ENCODE data around the gene IL1RAPL1.
"Not testable (repeated sequence)": the region's sequence is repeated elsewhere in the genome, so short reads cannot be mapped to it uniquely, and the experiment has no call there.

Gene IL1RAPL1

GRCh38 chrX:28800671-28801070 lies 213.4 kb downstream of the IL1RAPL1 start:
- not testable (repeated sequence) for DNase-seq

GRCh38 chrX:28802625-28803024 lies 215.4 kb downstream of the IL1RAPL1 start:
- DNase-seq, result no peak

DNA sequence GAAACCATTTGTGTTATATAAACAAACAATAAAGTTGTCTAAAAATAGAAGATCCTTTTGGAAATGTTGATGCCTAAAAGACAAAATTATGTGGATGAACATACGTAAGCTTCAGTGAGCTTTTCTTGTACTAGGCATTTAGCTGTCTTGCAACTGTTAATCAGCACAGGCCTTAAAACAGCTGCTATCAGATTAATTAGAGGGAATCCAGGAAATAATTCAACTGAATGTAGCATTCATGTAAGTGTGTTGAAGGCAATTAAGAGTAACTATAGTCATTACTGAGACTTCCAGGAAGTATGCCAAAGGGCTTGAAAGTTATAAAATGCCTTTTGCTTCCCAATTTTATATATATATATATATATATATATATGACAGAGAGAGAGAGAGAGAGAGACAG lies 248.7 kb downstream of the IL1RAPL1 start:
- no peak for DNase-seq

GRCh38 chrX:28843817-28844216 lies 256.6 kb downstream of the IL1RAPL1 start:
- DNase-seq, result no peak

GRCh38 chrX:28847423-28847822 lies 260.2 kb downstream of the IL1RAPL1 start:
- DNase-seq, result no peak

DNA sequence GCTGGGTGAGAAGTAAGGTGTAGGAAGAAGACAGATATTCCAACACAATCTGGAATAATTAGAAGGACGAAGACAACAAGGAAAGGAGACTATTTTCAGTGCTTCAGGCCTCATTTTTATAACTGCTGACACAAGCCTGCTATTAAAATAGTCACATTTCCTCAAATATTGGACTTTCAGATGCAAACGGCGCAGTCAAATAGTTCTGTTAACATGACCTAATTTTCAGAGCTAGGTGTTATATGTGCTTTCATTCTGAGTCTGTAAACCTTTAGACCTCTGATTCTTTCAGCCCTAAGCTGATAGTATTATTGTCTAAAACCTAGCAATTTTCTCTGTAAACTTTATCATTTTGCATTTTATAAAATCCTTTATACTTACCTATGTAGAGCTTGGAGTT lies 261.5 kb downstream of the IL1RAPL1 start:
- DNase-seq, result no peak

GRCh38 chrX:28850955-28851354 lies 263.7 kb downstream of the IL1RAPL1 start:
- DNase-seq, result no peak

GRCh38 chrX:28851871-28852270 lies 264.6 kb downstream of the IL1RAPL1 start:
- no peak for DNase-seq

DNA sequence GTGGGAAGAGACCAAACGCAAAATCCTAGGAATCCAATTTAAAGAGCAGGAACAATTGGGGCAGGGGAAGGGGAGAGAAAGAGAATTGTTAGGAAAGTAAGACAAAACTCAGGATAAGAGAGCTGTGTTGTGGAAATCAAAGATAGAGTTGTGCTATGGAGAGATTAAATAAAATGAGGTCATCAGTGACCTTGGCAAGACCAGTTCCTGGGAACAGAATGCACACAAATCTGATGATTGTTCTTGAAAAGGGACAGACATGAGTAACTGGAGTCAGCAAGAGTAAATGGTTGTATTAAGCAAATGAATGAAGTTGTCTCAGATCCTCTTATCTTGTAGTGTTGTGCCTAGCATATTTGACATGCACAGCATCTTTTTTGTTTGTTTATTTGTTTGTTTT lies 267.4 kb downstream of the IL1RAPL1 start:
- DNase-seq, result no peak

DNA sequence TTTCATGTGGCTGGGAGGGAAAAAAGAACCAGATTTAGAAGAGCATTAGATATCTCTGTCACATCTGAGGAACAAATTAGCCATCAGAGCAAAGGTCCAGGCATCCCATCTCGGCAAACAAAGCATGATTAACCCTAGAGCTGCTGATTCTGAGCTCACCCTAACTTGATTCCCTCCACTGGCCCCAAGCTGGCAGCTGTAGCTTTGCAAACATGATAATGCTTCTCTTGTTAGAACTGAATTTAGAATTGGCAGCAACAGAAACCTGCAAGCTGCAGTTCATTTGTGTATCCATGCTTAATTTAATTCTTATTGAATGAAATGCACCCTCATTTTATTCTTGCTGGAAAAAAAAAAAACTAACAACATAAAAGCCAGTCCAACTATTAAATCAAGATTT lies 289.2 kb downstream of the IL1RAPL1 start:
- no peak for DNase-seq

DNA sequence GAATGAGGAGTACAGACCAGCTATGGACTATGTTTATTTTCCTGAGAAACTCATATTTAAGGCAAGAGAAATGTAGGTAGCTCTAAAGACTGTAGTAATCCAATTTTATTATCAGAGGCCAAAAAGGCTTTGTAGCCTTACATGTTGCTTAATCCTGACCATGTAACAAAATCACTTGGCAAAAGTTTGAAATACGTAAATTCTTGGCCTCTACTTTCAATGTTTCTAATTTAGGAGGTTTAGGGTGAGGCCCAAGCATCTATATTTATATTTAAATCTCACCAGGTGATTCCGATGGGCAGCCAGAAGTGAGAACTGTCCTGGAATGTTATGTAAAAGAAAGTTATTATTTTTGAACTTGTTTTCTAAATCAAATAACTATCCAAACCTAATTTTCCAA lies 289.7 kb downstream of the IL1RAPL1 start:
- no peak for DNase-seq

DNA sequence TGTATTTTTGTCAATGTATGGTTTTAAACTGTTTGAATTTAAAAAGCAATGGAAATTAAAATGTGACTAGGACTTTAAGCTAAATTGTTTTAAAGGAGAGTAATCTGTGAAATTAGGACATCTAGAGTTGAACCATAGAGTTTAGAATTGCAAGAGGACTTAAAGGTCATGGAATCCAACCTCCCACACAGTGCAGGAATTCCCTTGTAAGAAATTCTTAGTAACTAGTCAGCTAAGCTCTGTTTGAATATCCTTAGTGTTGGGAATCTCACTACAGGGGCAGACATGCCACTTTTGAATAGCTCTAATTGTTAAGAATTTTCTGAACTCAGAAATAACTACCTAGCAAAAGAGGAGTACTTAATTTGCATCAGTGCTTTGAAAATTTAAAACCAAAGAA lies 292.9 kb downstream of the IL1RAPL1 start:
- DNase-seq, result peak; percentile 9

DNA sequence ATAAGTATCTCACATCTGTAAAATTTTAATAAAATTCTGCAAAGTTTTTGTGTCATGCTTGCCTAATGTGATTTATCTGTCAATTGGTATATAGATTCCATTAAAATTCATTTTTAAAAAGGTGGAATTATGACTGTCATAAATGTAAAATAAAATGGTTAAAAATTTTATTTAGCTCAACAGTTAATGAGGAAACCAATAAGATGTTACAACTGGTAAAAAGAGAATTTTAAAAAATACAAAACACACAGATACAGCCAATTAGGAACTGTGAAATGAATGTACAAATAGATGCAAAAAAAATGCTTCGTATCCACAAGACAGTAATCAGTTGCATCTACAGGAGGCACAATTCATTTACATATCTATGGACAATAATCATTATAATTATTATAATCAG lies 297.6 kb downstream of the IL1RAPL1 start:
- no peak for DNase-seq

DNA sequence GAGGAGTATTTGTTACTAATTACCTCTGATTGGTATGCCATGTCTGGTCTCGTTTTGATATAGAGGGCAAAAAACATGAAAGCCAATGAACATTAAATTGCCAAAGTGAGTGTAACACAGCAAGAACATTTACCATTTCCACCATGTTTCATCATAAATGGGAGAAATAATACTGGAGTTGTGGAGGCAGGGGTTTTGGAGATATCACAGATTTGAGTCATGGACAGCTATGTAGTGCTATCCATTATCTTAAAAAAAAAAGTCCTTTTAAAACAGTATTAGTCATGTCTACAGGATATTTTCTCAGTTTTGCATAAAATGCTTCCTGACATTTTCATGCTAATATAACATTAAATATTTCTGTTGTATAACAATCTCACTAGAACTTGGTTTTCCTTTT lies 301.2 kb downstream of the IL1RAPL1 start:
- peak; percentile 65 for DNase-seq

- no peak for DNase-seq
These were observed 302.4 kb downstream of the IL1RAPL1 start for GRCh38 chrX:28889591-28890090.

DNA sequence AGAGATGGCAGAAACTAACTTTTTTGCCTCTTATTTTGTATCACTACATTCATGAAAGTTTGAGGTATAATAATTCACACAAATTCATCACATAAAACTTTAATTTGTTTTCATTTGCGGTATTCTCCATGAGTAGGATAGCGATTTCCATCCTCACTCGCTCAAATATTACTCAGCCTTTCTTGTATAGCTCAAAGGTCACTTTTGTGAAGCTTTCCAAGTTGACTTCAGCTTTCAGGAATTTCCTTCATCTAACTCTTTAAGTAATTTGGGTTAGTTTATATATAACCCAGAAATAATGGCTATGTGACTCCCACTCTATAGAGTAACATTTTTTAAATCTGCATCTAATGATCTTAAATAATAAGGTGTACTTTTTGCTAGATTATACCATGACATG lies 314.4 kb downstream of the IL1RAPL1 start:
- DNase-seq, result no peak

DNA sequence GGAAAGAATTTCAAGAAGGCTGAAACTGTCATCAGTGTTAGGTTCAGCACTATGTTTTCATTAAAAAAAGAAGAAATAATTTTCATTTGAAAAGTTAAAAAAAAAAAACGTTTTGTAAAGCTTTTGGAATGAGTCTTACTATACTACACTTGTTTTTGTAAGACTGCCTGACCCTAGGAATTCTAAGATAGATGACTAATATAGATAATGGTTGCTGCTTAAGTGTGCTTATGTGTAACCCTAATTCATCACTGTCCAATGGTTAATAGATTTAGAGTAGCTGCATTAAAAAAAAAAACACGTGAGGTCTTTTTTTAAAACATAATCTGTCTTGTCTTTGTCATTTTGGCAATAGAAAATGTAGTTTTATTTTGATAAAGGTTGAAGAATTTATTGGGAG lies 323.2 kb downstream of the IL1RAPL1 start:
- DNase-seq, result peak; percentile 33

DNA sequence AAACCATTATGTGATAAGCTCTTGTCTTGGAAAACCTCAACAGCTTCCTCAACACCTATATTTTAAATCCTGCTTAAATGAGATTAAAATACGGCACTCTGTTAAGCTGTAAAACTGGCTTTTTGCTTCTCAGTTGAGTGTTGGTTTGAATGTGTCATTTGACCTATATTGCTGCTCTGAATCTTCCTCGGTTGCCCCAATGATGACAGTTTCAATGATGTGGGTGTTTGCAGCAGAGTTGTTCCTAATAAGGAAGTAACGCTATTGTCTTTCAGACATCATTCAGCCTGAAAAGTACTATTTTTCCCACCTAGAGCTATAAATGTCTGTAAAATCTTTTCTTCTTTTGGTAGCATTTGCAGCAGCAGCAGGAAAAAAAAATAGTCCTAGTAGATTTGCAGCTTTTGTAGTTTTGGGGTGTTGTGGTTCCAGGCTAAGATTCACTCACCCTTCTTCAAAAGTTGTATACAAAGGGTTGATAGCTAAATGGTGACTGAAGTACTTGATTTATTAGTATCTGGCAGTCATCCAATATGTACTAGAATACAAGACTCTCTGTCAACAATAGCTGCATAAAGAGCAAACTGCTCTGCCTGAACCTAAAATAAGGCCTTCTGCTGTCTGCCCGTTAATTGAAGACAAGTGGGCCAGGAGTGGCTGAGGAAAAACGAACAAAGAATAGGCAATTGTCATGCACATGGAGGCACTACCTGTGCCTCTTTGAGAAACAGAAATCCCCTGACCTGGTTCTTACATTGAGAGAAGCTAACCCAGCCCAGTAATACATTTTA lies 333.1 kb downstream of the IL1RAPL1 start:
- DNase-seq, result no peak

GRCh38 chrX:28922106-28922505 lies 334.9 kb downstream of the IL1RAPL1 start:
- DNase-seq, result no peak

- DNase-seq, result no peak
These were observed 359.6 kb downstream of the IL1RAPL1 start for GRCh38 chrX:28946846-28947245.

GRCh38 chrX:28960063-28960462 lies 372.8 kb downstream of the IL1RAPL1 start:
- no peak for DNase-seq

- no peak for DNase-seq
These were observed 379.1 kb downstream of the IL1RAPL1 start for GRCh38 chrX:28966331-28966730.

GRCh38 chrX:28969126-28969525 lies 381.9 kb downstream of the IL1RAPL1 start:
- DNase-seq, result peak; percentile 12

GRCh38 chrX:28979877-28980276 lies 392.6 kb downstream of the IL1RAPL1 start:
- DNase-seq, result no peak

DNA sequence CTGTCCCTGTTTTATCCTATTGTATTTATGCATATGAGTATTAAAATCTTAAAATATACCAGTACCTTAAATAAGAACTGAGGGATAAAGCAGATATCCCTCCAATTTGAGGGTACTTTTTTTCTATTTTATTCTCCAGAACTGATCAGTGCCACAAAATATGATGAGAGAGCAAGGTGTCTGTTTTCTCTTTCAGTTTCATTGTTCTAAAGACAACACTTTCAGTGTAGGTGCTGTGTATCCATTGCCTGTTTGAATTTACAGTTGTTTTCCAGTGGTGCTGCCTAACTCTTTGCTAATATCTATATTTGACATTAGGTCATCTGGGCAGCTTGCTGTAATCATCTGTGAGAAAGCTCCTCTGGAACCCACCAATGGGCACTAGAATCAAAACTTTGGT lies 394.7 kb downstream of the IL1RAPL1 start:
- no peak for DNase-seq
